HG02588 (cell line): ENCODE data around the gene FOLR2.

Experiments
- ATAC-seq: cut with Tn5 transposase; IDR thresholded peaks from one replicate; pipeline ENCODE4 v1.9.1; 2021; ENCODE audit warnings: mild to moderate bottlenecking, moderate library complexity; ENCODE audit not compliant: unreplicated experiment

The FOLR2 gene

GRCh38 chr11:72239849-72240460 lies 23.4 kb downstream of the FOLR2 start:
- ATAC-seq = no peak

GRCh38 chr11:72240461-72241290 lies 24.1 kb downstream of the FOLR2 start:
- ATAC-seq = no peak

- no peak for ATAC-seq
Measured at GRCh38 chr11:72241291-72241781, 24.7 kb downstream of the FOLR2 start.

GRCh38 chr11:72242141-72242540 lies 25.5 kb downstream of the FOLR2 start:
- no peak for ATAC-seq

GRCh38 chr11:72243173-72244059 lies 26.8 kb downstream of the FOLR2 start:
- ATAC-seq = no peak

GRCh38 chr11:72244060-72244360 lies 27.4 kb downstream of the FOLR2 start, which contains the start of gene PHOX2A:
TSS of gene PHOX2A (minus strand) at chr11:72244176. CDS start at chr11:72244004, 172 bp downstream.
- no peak for ATAC-seq

GRCh38 chr11:72244361-72245262 lies 28.0 kb downstream of the FOLR2 start:
- no peak for ATAC-seq

- no peak for ATAC-seq
Measured at GRCh38 chr11:72245263-72245816, 28.7 kb downstream of the FOLR2 start.

- ATAC-seq = no peak
Measured at GRCh38 chr11:72247584-72247983, 31.0 kb downstream of the FOLR2 start.

GRCh38 chr11:72249961-72250360 lies 33.4 kb downstream of the FOLR2 start:
- ATAC-seq = no peak

- ATAC-seq = no peak
Measured at GRCh38 chr11:72250661-72251464, 34.3 kb downstream of the FOLR2 start.

- no peak for ATAC-seq
Measured at GRCh38 chr11:72251614-72252013, 35.0 kb downstream of the FOLR2 start.

GRCh38 chr11:72253392-72253791 lies 36.8 kb downstream of the FOLR2 start:
- ATAC-seq = no peak

GRCh38 chr11:72254299-72254993 lies 37.9 kb downstream of the FOLR2 start:
- ATAC-seq = no peak

- no peak for ATAC-seq
Measured at GRCh38 chr11:72257570-72257969, 41.0 kb downstream of the FOLR2 start.

GRCh38 chr11:72259490-72259889 lies 42.9 kb downstream of the FOLR2 start:
- no peak for ATAC-seq

GRCh38 chr11:72260574-72260973 lies 44.0 kb downstream of the FOLR2 start:
- no peak for ATAC-seq

- ATAC-seq = no peak
Measured at GRCh38 chr11:72263361-72263760, 46.8 kb downstream of the FOLR2 start.

GRCh38 chr11:72265951-72266350 lies 49.4 kb downstream of the FOLR2 start:
- ATAC-seq = no peak
